H1 (cell line): ENCODE results near the gene RNF187. TPM values are rescaled to one million over a fixed set of nuclear protein-coding genes. Genes with fewer than 3 reads are reported as not detected.

ENCODE experiments used
- CTCF ChIA-PET: fragments of 300-600 bp; sonication (Branson Sonifier 250); formaldehyde crosslinking; loops from one replicate; lab custom pipeline; 2021; ENCODE audit not compliant: partially characterized antibody; lab: Charles Lee
- POLR2A ChIA-PET: fragments of 300-600 bp; sonication (Branson Sonifier 250); formaldehyde crosslinking; loops from one replicate; lab custom pipeline; 2021; ENCODE audit warnings: inconsistent platforms; ENCODE audit not compliant: partially characterized antibody; lab: Charles Lee
- DNase-seq, 2 experiments: peaks; one replicate each; pipeline versions ENCODE4 v3.0.0 to v3.0.0-alpha.2; 2010 to 2022; ENCODE audit warnings: low spot score in 2 of 2, low read depth in 1 of 2, mixed read lengths in 1 of 2
- FAIRE-seq: peaks from 2 replicates; lab custom pipeline; 2011; peaks lifted over from hg19 to GRCh38; lab: Jason Lieb, UNC
- H2AFZ ChIP-seq: 2 replicates; pipeline ENCODE4 v1.8.1; 2012; ENCODE audit warnings: low read length, inconsistent platforms
- H2AK5ac ChIP-seq: 2 replicates; pipeline ENCODE4 v1.6.1; 2013; ENCODE audit warnings: low read depth, low read length
- H2BK120ac ChIP-seq: replicated peaks from 2 replicates; pipeline ENCODE3; 2013; ENCODE audit warnings: low read depth, low read length, inconsistent platforms
- H2BK12ac ChIP-seq: 2 replicates; pipeline ENCODE4 v1.6.1; 2013; ENCODE audit warnings: low read depth, low read length
- H2BK15ac ChIP-seq: 2 replicates; pipeline ENCODE4 v1.6.1; 2013; ENCODE audit warnings: low read length
- H2BK20ac ChIP-seq: 2 replicates; pipeline ENCODE4 v1.6.1; 2013; ENCODE audit warnings: low read length
- H2BK5ac ChIP-seq: 2 replicates; pipeline ENCODE4 v1.6.1; 2013; ENCODE audit warnings: low read depth, low read length
- H3K14ac ChIP-seq: 2 replicates; pipeline ENCODE4 v1.6.1; 2013; ENCODE audit warnings: inconsistent platforms; ENCODE audit not compliant: insufficient read length
- H3K18ac ChIP-seq: 2 replicates; pipeline ENCODE4 v1.6.1; 2013; ENCODE audit warnings: low read length; ENCODE audit errors: extremely low read depth
- H3K23ac ChIP-seq: 2 replicates; pipeline ENCODE4 v1.6.1; 2013; ENCODE audit warnings: inconsistent platforms; ENCODE audit not compliant: insufficient read length
- H3K23me2 ChIP-seq: 2 replicates; pipeline ENCODE4 v1.6.1; 2013; ENCODE audit warnings: low read depth, low read length
- H3K27ac ChIP-seq: 2 replicates; pipeline ENCODE4 v1.6.1; 2011; ENCODE audit warnings: low read depth, low read length, inconsistent platforms
- H3K27me3 ChIP-seq, 4 experiments: replicated peaks in 1 of 4; 1 replicate in 1 of 4; 2 replicates in 3 of 4; pipeline versions ENCODE4 v1.6.1 to v1.8.1; 2011 to 2013; ENCODE audit warnings: low read length in 3 of 4, mild to moderate bottlenecking in 3 of 4, inconsistent platforms in 2 of 4, mixed read lengths in 2 of 4, moderate library complexity in 1 of 4; ENCODE audit not compliant: control insufficient read depth in 3 of 4, insufficient read depth in 3 of 4; ENCODE audit errors: extremely low read depth in 1 of 4
- H3K36me3 ChIP-seq, 4 experiments: 2 replicates each; pipeline versions ENCODE4 v1.6.1 to v1.8.1; 2011 to 2013; ENCODE audit warnings: mild to moderate bottlenecking in 4 of 4, low read length in 3 of 4, moderate library complexity in 2 of 4, control low read depth in 1 of 4, inconsistent platforms in 1 of 4; ENCODE audit not compliant: insufficient read depth in 4 of 4, control insufficient read depth in 2 of 4
- H3K4ac ChIP-seq: replicated peaks from 2 replicates; pipeline ENCODE3; 2013; ENCODE audit warnings: low read length, low read depth, mixed read lengths, inconsistent platforms; ENCODE audit not compliant: insufficient read length
- H3K4me1 ChIP-seq, 4 experiments: replicated peaks in 1 of 4; 1 replicate in 1 of 4; 2 replicates in 3 of 4; pipeline versions ENCODE4 v1.6.1 to v1.8.1; 2011 to 2013; ENCODE audit warnings: low read length in 3 of 4, inconsistent platforms in 2 of 4, mixed read lengths in 1 of 4; ENCODE audit not compliant: insufficient read depth in 4 of 4, control insufficient read depth in 3 of 4
- H3K4me2 ChIP-seq, 2 experiments: 2 replicates each; pipeline versions ENCODE4 v1.6.1 to v1.8.1; 2011 to 2013; ENCODE audit warnings: low read depth in 2 of 2, low read length in 2 of 2, control low read depth in 1 of 2, inconsistent platforms in 1 of 2, mild to moderate bottlenecking in 1 of 2; ENCODE audit not compliant: insufficient read depth in 1 of 2
- H3K4me3 ChIP-seq, 4 experiments: fragments of 200-600, 300-600 bp in 1 of 4; sonication (generic), shearing (Covaris generic), sonication (Bioruptor Twin) in 1 of 4; 2 replicates each; pipeline versions ENCODE4 v1.5.1 to v1.8.1; 2011 to 2016; ENCODE audit warnings: low read length in 4 of 4, low read depth in 3 of 4, control low read depth in 2 of 4, inconsistent platforms in 2 of 4, mild to moderate bottlenecking in 2 of 4, mixed read lengths in 1 of 4, moderate library complexity in 1 of 4; ENCODE audit not compliant: insufficient read depth in 2 of 4; ENCODE audit errors: extremely low read depth in 1 of 4
- H3K56ac ChIP-seq: replicated peaks from 2 replicates; pipeline ENCODE3; 2013; ENCODE audit warnings: low read depth, mild to moderate bottlenecking, mixed read lengths, low read length, inconsistent platforms; ENCODE audit not compliant: insufficient read length
- H3K79me1 ChIP-seq: 2 replicates; pipeline ENCODE4 v1.6.1; 2013; ENCODE audit warnings: low read depth, low read length, control low read depth
- H3K79me2 ChIP-seq, 2 experiments: 2 replicates each; pipeline versions ENCODE4 v1.6.1 to v1.8.1; 2012 to 2013; ENCODE audit warnings: low read length in 2 of 2, mild to moderate bottlenecking in 2 of 2, inconsistent platforms in 1 of 2; ENCODE audit not compliant: insufficient read depth in 2 of 2, control insufficient read depth in 1 of 2
- H3K9ac ChIP-seq, 4 experiments: replicated peaks in 1 of 4; 1 replicate in 1 of 4; 2 replicates in 3 of 4; pipeline versions ENCODE4 v1.6.1 to v1.8.1; 2011 to 2013; ENCODE audit warnings: low read depth in 3 of 4, low read length in 3 of 4, control low read depth in 2 of 4, mild to moderate bottlenecking in 2 of 4, moderate library complexity in 2 of 4, inconsistent platforms in 1 of 4; ENCODE audit errors: extremely low read depth in 1 of 4
- H3K9me3 ChIP-seq, 2 experiments: 2 replicates each; pipeline versions ENCODE4 v1.6.1 to v1.8.1; 2012 to 2013; ENCODE audit warnings: mild to moderate bottlenecking in 2 of 2, moderate library complexity in 2 of 2, control low read depth in 1 of 2, inconsistent platforms in 1 of 2, low read depth in 1 of 2, low read length in 1 of 2, mixed read lengths in 1 of 2; ENCODE audit not compliant: insufficient read depth in 2 of 2
- H4K20me1 ChIP-seq, 2 experiments: replicated peaks in 1 of 2; 2 replicates each; pipeline versions ENCODE3 to v1.8.1; 2011 to 2013; ENCODE audit warnings: inconsistent platforms in 2 of 2, low read length in 2 of 2, mild to moderate bottlenecking in 1 of 2; ENCODE audit not compliant: insufficient read depth in 2 of 2, control insufficient read depth in 1 of 2
- H4K5ac ChIP-seq: 2 replicates; pipeline ENCODE4 v1.6.1; 2013; ENCODE audit warnings: low read length, low read depth, mixed read lengths, inconsistent platforms; ENCODE audit not compliant: insufficient read length
- H4K8ac ChIP-seq: 2 replicates; pipeline ENCODE4 v1.8.0; 2013; ENCODE audit warnings: mild to moderate bottlenecking, moderate library complexity, low read length, inconsistent platforms; ENCODE audit not compliant: insufficient read depth; ENCODE audit errors: extremely low read depth
- H4K91ac ChIP-seq: replicated peaks from 2 replicates; pipeline ENCODE3; 2013; ENCODE audit warnings: low read length, mixed read lengths, inconsistent platforms; ENCODE audit not compliant: insufficient read length
- CHD1 ChIP-seq: IDR thresholded peaks from 2 replicates; pipeline ENCODE4 v1.6.1; 2012; ENCODE audit warnings: low read depth, low read length, improper control_type of control experiment
- EGR1 ChIP-seq: IDR thresholded peaks from 2 replicates; pipeline ENCODE4 v1.6.1; 2011; ENCODE audit warnings: low read depth, low read length, borderline replicate concordance
- FOSL1 ChIP-seq: IDR thresholded peaks from 2 replicates; pipeline ENCODE4 v1.6.1; 2011; ENCODE audit warnings: mild to moderate bottlenecking, low read depth, low read length, moderate library complexity; ENCODE audit not compliant: insufficient read depth
- RBBP5 ChIP-seq: IDR thresholded peaks from 2 replicates; pipeline ENCODE4 v1.7.1; 2012; ENCODE audit warnings: low read depth, mild to moderate bottlenecking, inconsistent platforms, low read length, moderate library complexity, borderline replicate concordance
- SAP30 ChIP-seq: fragments of 300-600 bp; sonication (generic); IDR thresholded peaks from 2 replicates; pipeline ENCODE4 v1.7.1; 2012; ENCODE audit warnings: low read length, moderate library complexity, mild to moderate bottlenecking, inconsistent platforms; ENCODE audit not compliant: insufficient read depth, insufficient replicate concordance
- SIX5 ChIP-seq: IDR thresholded peaks from 2 replicates; pipeline ENCODE4 v1.6.1; 2011; ENCODE audit warnings: mild to moderate bottlenecking, low read depth, low read length
- ZNF274 ChIP-seq: IDR thresholded peaks from 2 replicates; pipeline ENCODE4 v1.7.0; 2012; ENCODE audit warnings: low read length, borderline replicate concordance; ENCODE audit errors: extremely low read depth
- WGBS, 2 experiments: shearing (Covaris generic) in 1 of 2; methylation state at CpG; one replicate each; pipeline versions ENCODE4 v1.1.6 to v1.1.7; 2013 to 2015; ENCODE audit warnings: low lambda C conversion rate in 2 of 2, mixed read lengths in 2 of 2, inconsistent platforms in 1 of 2, low coverage in 1 of 2, missing lambda C conversion rate in 1 of 2; ENCODE audit not compliant: insufficient replicate concordance in 2 of 2, insufficient coverage in 1 of 2, insufficient read length in 1 of 2; ENCODE audit errors: extremely low coverage in 1 of 2, missing lambda C conversion rate in 1 of 2; 5-methylcytosine and 5-hydroxymethylcytosine counted together
- polyA plus RNA-seq, 7 experiments: library from polyadenylated mRNA; depleted of rRNA in 3 of 7; stranded (reverse) in 5 of 7; unstranded in 2 of 7; fragments of >200 nt in 5 of 7; fragments of 200-250 nt in 2 of 7; gene quantifications; 1 replicate in 5 of 7; 2 replicates in 1 of 7; 4 replicates in 1 of 7; pipeline versions ENCODE4 v1.2.1 to v1.2.3, GENCODE V29; 2011 to 2013; ENCODE audit warnings: missing spikeins in 2 of 7, mixed read lengths in 2 of 7
- total RNA-seq: library from RNA; stranded (reverse); fragmentation: NEBNext Ultra II Directional; extraction: Animal tissue kit (Norgen Biotek cat#: 25700); gene quantifications from 2 replicates; pipeline ENCODE4 v1.2.1, GENCODE V29; 2021
- TF ChIP-seq, protein P1 (sequence below), 3 experiments: IDR thresholded peaks; 1 replicate in 2 of 3; 2 replicates in 1 of 3; pipeline versions ENCODE4 v1.5.1 to v1.6.1; 2011; ENCODE audit warnings: low read length in 3 of 3, mild to moderate bottlenecking in 3 of 3, inconsistent platforms in 2 of 3, low read depth in 1 of 3, moderate library complexity in 1 of 3; ENCODE audit not compliant: insufficient read depth in 1 of 3; ENCODE audit errors: control extremely low read depth in 1 of 3

The RNF187 gene
- total and polyA plus RNA-seq, 2 of the 8 experiments (the other 6 are each of a cell fraction or from before 2014, with no cell fraction given), result 47.0 to 113 TPM

DNA sequence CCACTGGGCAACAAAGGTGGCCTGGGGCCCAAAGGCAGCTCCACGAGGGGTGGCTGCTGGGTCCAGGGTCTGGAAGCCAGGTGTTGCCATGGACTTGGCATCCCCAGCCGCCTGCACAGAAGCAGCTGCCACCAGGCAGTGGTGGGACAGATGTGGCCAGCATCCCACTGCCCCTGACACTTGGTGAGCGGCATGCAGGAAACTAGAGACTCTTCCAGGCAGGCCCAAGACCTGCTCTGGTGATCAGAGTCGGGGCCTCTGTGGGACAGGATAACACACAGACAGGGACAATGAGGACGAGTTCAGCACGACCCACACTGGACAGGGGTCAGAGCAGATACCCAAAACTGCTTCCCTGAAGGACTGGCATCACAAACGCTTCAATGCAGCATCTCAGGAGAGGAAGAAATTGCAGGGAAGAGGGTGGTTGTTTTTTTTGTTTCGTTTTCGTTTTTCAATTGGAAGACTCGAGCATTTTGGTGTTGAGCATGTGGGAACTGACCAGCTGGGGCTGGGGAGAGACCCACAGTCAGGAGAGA is 34.1 kb upstream of the RNF187 start:
- Histone ChIP-seq H2BK12ac (no peak overlapping the region), H3K14ac (no peak overlapping the region), H3K27me3 (peaks cover 0 to 9% (median under 1%) of the 10 kb centered on the region in 4 experiments; a peak in 2 of 7 replicates), H4K8ac (no peak overlapping the region), H4K91ac (no peak overlapping the region), H2AK5ac (no peak overlapping the region), H3K9ac (no peak overlapping the region), H3K79me2 (peaks cover 0 to 19% of the 10 kb centered on the region in 2 experiments; a peak in 2 of 4 replicates), H3K18ac (no peak overlapping the region), H3K36me3 (peaks cover 0 to 2% (median 0%) of the 10 kb centered on the region in 4 experiments; a peak in 1 of 8 replicates), H3K4me1 (peaks cover 0 to 2% (median 0%) of the 10 kb centered on the region in 4 experiments; a peak in 2 of 7 replicates), H2BK120ac (no peak overlapping the region), H3K56ac (no peak overlapping the region), H4K20me1 (peaks cover 0 to 15% of the 10 kb centered on the region in 2 experiments), H3K79me1 (0 out of 2 replicates have a peak, but pooled peaks cover 2% of the 10 kb centered on the region), H2BK5ac (no peak overlapping the region), H3K27ac (no peak overlapping the region), H3K4me3 (no peak overlapping the region), H2BK20ac (no peak overlapping the region), H3K23me2 (peaks cover 2% of the 10 kb centered on the region; the same call in 1 of the 2 replicates), H2BK15ac (no peak overlapping the region), H3K4ac (no peak overlapping the region), H3K23ac (no peak overlapping the region), H3K4me2 (no peak overlapping the region), H3K9me3 (no peaks in the 10 kb centered on the region), H2AFZ (no peak overlapping the region), H4K5ac (no peak overlapping the region)
- CTCF ChIA-PET, result interaction anchor here (1.0 kb wide), 1 partner anchor 47 kb away, joined by 4 read pairs; no protein-coding TSS in a partner anchor
- POLR2A ChIA-PET, result interaction anchor here (0.8 to 5.0 kb wide), 7 partner anchors 12 to 63 kb away, joined by 3 to 24 read pairs (median 3); no protein-coding TSS in a partner anchor
- TF ChIP-seq CHD1, result no peak
- TF ChIP-seq ZNF274, result no peak
- no peak for TF ChIP-seq RBBP5
- TF ChIP-seq FOSL1, result no peak
- TF ChIP-seq, protein P1, sequence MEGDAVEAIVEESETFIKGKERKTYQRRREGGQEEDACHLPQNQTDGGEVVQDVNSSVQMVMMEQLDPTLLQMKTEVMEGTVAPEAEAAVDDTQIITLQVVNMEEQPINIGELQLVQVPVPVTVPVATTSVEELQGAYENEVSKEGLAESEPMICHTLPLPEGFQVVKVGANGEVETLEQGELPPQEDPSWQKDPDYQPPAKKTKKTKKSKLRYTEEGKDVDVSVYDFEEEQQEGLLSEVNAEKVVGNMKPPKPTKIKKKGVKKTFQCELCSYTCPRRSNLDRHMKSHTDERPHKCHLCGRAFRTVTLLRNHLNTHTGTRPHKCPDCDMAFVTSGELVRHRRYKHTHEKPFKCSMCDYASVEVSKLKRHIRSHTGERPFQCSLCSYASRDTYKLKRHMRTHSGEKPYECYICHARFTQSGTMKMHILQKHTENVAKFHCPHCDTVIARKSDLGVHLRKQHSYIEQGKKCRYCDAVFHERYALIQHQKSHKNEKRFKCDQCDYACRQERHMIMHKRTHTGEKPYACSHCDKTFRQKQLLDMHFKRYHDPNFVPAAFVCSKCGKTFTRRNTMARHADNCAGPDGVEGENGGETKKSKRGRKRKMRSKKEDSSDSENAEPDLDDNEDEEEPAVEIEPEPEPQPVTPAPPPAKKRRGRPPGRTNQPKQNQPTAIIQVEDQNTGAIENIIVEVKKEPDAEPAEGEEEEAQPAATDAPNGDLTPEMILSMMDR (IDR thresholded peaks at IDR 0.05; ENCODE audit: control extremely low read depth in 1 of 3, insufficient read depth in 1 of 3, low read depth in 1 of 3, low read length in 3 of 3), result no peak
- no peak for TF ChIP-seq SAP30
- TF ChIP-seq EGR1, result no peak
- TF ChIP-seq SIX5, result no peak
- no peak for FAIRE-seq
- DNase-seq, result no peak
- WGBS, 2 experiments, result 90% methylated on average over 10 of the region's 10 CpGs; no CpG with 5 or more reads in 1 of the 2 experiments
